Endothelial cell of umbilical vein (primary cell): ENCODE data around the gene TH.

Experiments
- CTCF ChIP-seq, 2 donors: IDR thresholded peaks; 1 replicate in 1 of 2; 2 replicates in 1 of 2; pipeline ENCODE4 v1.5.1; 2011; ENCODE audit warnings: low read length in 2 of 2, mild to moderate bottlenecking in 2 of 2, moderate library complexity in 2 of 2, control low read depth in 1 of 2, inconsistent platforms in 1 of 2, low read depth in 1 of 2; ENCODE audit not compliant: insufficient read depth in 1 of 2; ENCODE audit errors: extremely low read depth in 1 of 2
- POLR2A ChIP-seq: IDR thresholded peaks from 2 replicates; pipeline ENCODE4 v1.6.1; 2012; ENCODE audit warnings: low read depth, mild to moderate bottlenecking, control low read depth, low read length
- POLR2AphosphoS5 ChIP-seq: IDR thresholded peaks from 2 replicates; pipeline ENCODE4 v1.6.1; 2012; ENCODE audit warnings: low read depth, mild to moderate bottlenecking, control low read depth, low read length, moderate library complexity; ENCODE audit not compliant: insufficient read depth

- no peak for TF ChIP-seq POLR2A
- TF ChIP-seq POLR2AphosphoS5: no peak
- no peak for TF ChIP-seq CTCF (IDR thresholded peaks at IDR 0.05; ENCODE audit: extremely low read depth in 1 of 2, insufficient read depth in 1 of 2, low read depth in 1 of 2, low read length in 2 of 2)
Measured at GRCh38 chr11:2215561-2216399, 44.2 kb upstream of the TH start.
